Measurements from ENCODE around the gene CHP1. TPM values are rescaled to one million over a fixed set of nuclear protein-coding genes. Genes with fewer than 3 reads are reported as not detected.

CHP1 gene
- total RNA-seq, 1 donor from 2014 or later = 89.3 TPM

- TF ChIP-seq, protein P1, sequence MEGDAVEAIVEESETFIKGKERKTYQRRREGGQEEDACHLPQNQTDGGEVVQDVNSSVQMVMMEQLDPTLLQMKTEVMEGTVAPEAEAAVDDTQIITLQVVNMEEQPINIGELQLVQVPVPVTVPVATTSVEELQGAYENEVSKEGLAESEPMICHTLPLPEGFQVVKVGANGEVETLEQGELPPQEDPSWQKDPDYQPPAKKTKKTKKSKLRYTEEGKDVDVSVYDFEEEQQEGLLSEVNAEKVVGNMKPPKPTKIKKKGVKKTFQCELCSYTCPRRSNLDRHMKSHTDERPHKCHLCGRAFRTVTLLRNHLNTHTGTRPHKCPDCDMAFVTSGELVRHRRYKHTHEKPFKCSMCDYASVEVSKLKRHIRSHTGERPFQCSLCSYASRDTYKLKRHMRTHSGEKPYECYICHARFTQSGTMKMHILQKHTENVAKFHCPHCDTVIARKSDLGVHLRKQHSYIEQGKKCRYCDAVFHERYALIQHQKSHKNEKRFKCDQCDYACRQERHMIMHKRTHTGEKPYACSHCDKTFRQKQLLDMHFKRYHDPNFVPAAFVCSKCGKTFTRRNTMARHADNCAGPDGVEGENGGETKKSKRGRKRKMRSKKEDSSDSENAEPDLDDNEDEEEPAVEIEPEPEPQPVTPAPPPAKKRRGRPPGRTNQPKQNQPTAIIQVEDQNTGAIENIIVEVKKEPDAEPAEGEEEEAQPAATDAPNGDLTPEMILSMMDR (IDR thresholded peaks at IDR 0.05; ENCODE audit: unreplicated experiment) = no peak
These were observed 31.5 kb downstream of the CHP1 start for GRCh38 chr15:41262571-41262970.

GRCh38 chr15:41263891-41264351, 32.9 kb downstream of the CHP1 start:
- no peak for DNase-seq (ENCODE audit: low spot score, unreplicated experiment)
- Mint-ChIP-seq H3K4me3 (ENCODE audit: low read depth) (no peak overlapping the region), H3K4me1 (ENCODE audit: low read depth) (peaks cover 13% of the 10 kb centered on the region), H3K9me3 (ENCODE audit: low read depth) (no peaks in the 10 kb centered on the region), H3K36me3 (ENCODE audit: insufficient read depth) (peaks cover 20% of the 10 kb centered on the region), H3K27me3 (no peaks in the 10 kb centered on the region), H3K27ac (no peak overlapping the region)
- TF ChIP-seq, protein P1 (IDR thresholded peaks at IDR 0.05; ENCODE audit: unreplicated experiment) = no peak

More at GRCh38 chr15:41262571-41262970, 31.5 kb downstream of the CHP1 start:
- Mint-ChIP-seq H3K9me3 (ENCODE audit: low read depth) (no peaks in the 10 kb centered on the region), H3K4me1 (ENCODE audit: low read depth) (peaks cover 27% of the 10 kb centered on the region), H3K4me3 (ENCODE audit: low read depth) (no peak overlapping the region), H3K27ac (no peak overlapping the region), H3K36me3 (ENCODE audit: insufficient read depth) (peaks cover 19% of the 10 kb centered on the region), H3K27me3 (no peaks in the 10 kb centered on the region)
- no peak for DNase-seq (ENCODE audit: low spot score, unreplicated experiment)

GRCh38 chr15:41269887-41270286, 38.8 kb downstream of the CHP1 start:
- Mint-ChIP-seq H3K4me3 (ENCODE audit: low read depth) (no peak overlapping the region), H3K27me3 (no peaks in the 10 kb centered on the region), H3K36me3 (ENCODE audit: insufficient read depth) (peaks cover 14% of the 10 kb centered on the region), H3K4me1 (ENCODE audit: low read depth) (no peaks in the 10 kb centered on the region), H3K9me3 (ENCODE audit: low read depth) (no peaks in the 10 kb centered on the region), H3K27ac (no peak overlapping the region)
- TF ChIP-seq, protein P1 (IDR thresholded peaks at IDR 0.05; ENCODE audit: unreplicated experiment) = no peak
- no peak for DNase-seq (ENCODE audit: low spot score, unreplicated experiment)

GRCh38 chr15:41276831-41277230, 45.8 kb downstream of the CHP1 start:
- TF ChIP-seq, protein P1 (IDR thresholded peaks at IDR 0.05; ENCODE audit: unreplicated experiment) = no peak
- Mint-ChIP-seq H3K4me1 (ENCODE audit: low read depth) (no peaks in the 10 kb centered on the region), H3K27ac (no peak overlapping the region), H3K36me3 (ENCODE audit: insufficient read depth) (peaks cover 22% of the 10 kb centered on the region), H3K27me3 (no peaks in the 10 kb centered on the region), H3K4me3 (ENCODE audit: low read depth) (no peak overlapping the region), H3K9me3 (ENCODE audit: low read depth) (no peaks in the 10 kb centered on the region)
- DNase-seq (ENCODE audit: low spot score, unreplicated experiment) = no peak

GRCh38 chr15:41278319-41278718, 47.3 kb downstream of the CHP1 start:
- Mint-ChIP-seq H3K4me1 (ENCODE audit: low read depth) (peaks cover under 1% of the 10 kb centered on the region), H3K9me3 (ENCODE audit: low read depth) (no peaks in the 10 kb centered on the region), H3K27ac (no peak overlapping the region), H3K4me3 (ENCODE audit: low read depth) (no peak overlapping the region), H3K36me3 (ENCODE audit: insufficient read depth) (peaks cover 21% of the 10 kb centered on the region), H3K27me3 (no peaks in the 10 kb centered on the region)
- no peak for DNase-seq (ENCODE audit: low spot score, unreplicated experiment)
- TF ChIP-seq, protein P1 (IDR thresholded peaks at IDR 0.05; ENCODE audit: unreplicated experiment) = no peak

Measured in progenitor cell of endocrine pancreas (in vitro differentiated cells).